Thyroid gland (tissue), 4 donors: Measurements from ENCODE around the gene LEMD3.

ENCODE experiments used
- POLR2A ChIP-seq, 2 donors: fragments of 450-650 bp; IDR thresholded peaks; one replicate each; pipeline ENCODE4 v1.6.1; 2017; ENCODE audit warnings: antibody characterized with exemption in 2 of 2, mild to moderate bottlenecking in 2 of 2, moderate library complexity in 1 of 2
- TF ChIP-seq, protein P1 (sequence below), 6 experiments: fragments of 200-600 bp in 3 of 6; fragments of 450-650 bp in 3 of 6; sonication (generic) in 3 of 6; IDR thresholded peaks; one replicate each; pipeline ENCODE4 v1.5.1; 2016 to 2019; ENCODE audit warnings: antibody characterized with exemption in 6 of 6, mild to moderate bottlenecking in 2 of 6, inconsistent platforms in 1 of 6, moderate library complexity in 1 of 6

GRCh38 chr12:65257986-65258385 is 88.6 kb downstream of the LEMD3 start:
- TF ChIP-seq, protein P1, sequence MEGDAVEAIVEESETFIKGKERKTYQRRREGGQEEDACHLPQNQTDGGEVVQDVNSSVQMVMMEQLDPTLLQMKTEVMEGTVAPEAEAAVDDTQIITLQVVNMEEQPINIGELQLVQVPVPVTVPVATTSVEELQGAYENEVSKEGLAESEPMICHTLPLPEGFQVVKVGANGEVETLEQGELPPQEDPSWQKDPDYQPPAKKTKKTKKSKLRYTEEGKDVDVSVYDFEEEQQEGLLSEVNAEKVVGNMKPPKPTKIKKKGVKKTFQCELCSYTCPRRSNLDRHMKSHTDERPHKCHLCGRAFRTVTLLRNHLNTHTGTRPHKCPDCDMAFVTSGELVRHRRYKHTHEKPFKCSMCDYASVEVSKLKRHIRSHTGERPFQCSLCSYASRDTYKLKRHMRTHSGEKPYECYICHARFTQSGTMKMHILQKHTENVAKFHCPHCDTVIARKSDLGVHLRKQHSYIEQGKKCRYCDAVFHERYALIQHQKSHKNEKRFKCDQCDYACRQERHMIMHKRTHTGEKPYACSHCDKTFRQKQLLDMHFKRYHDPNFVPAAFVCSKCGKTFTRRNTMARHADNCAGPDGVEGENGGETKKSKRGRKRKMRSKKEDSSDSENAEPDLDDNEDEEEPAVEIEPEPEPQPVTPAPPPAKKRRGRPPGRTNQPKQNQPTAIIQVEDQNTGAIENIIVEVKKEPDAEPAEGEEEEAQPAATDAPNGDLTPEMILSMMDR (IDR thresholded peaks at IDR 0.05), result no peak
- TF ChIP-seq POLR2A (IDR thresholded peaks at IDR 0.05), result no peak
